Naive thymus-derived CD4-positive, alpha-beta T cell (primary cell): ENCODE measurements around the gene LIMA1. TPM values are rescaled to one million over a fixed set of nuclear protein-coding genes. Genes with fewer than 3 reads are reported as not detected.
"Not testable (repeated sequence)": the region's sequence is repeated elsewhere in the genome, so short reads cannot be mapped to it uniquely, and the experiment has no call there.

Source experiments
- ATAC-seq: fragments of 150-1000 bp; cut with Tn5 transposase; 2 replicates; pipeline ENCODE4 v1.10.0; 2021; ENCODE audit warnings: mild to moderate bottlenecking, moderate library complexity
- CTCF ChIA-PET: fragments of 350-600 bp; sonication (Branson Sonifier 250); formaldehyde crosslinking; loops from one replicate; lab custom pipeline; 2021; ENCODE audit warnings: antibody characterized with exemption; lab: Charles Lee
- POLR2A ChIA-PET: fragments of 350-600 bp; sonication (Branson Sonifier 250); formaldehyde crosslinking; loops from one replicate; lab custom pipeline; 2021; ENCODE audit warnings: antibody characterized with exemption, inconsistent platforms; lab: Charles Lee
- DNase-seq, 9 donors: peaks; one replicate each; pipeline versions ENCODE4 v3.0.0 to v3.0.0-alpha.2; 2020 to 2022; ENCODE audit warnings: mixed read lengths in 1 of 9
- H3K27ac ChIP-seq: one replicate; pipeline ENCODE4 v1.7.0; 2013; ENCODE audit warnings: mild to moderate bottlenecking, low read depth, low read length, moderate library complexity
- H3K27me3 ChIP-seq, 2 donors: one replicate each; pipeline ENCODE4 v1.7.0; 2013; ENCODE audit warnings: low read length in 2 of 2, mild to moderate bottlenecking in 2 of 2, moderate library complexity in 2 of 2; ENCODE audit not compliant: control insufficient read depth in 2 of 2, insufficient read depth in 2 of 2
- H3K36me3 ChIP-seq, 3 experiments: 1 replicate in 2 of 3; 2 replicates in 1 of 3; pipeline ENCODE4 v1.7.0; 2013; ENCODE audit warnings: low read length in 3 of 3, mild to moderate bottlenecking in 3 of 3, moderate library complexity in 1 of 3; ENCODE audit not compliant: insufficient read depth in 3 of 3, control insufficient read depth in 2 of 3
- H3K4me1 ChIP-seq, 2 donors: one replicate each; pipeline ENCODE4 v1.7.0; 2013; ENCODE audit warnings: low read length in 2 of 2, mild to moderate bottlenecking in 2 of 2, moderate library complexity in 1 of 2; ENCODE audit not compliant: control insufficient read depth in 2 of 2, insufficient read depth in 2 of 2
- H3K4me3 ChIP-seq: 2 replicates; pipeline ENCODE4 v1.7.0; 2013; ENCODE audit warnings: mild to moderate bottlenecking, low read length
- H3K9me3 ChIP-seq, 3 experiments: 1 replicate in 2 of 3; 2 replicates in 1 of 3; pipeline ENCODE4 v1.7.0; 2013; ENCODE audit warnings: low read length in 3 of 3; ENCODE audit not compliant: control insufficient read depth in 2 of 3
- H3K27ac Mint-ChIP-seq, 9 donors: one replicate each; pipeline ENCODE4 v1.8.0; 2020 to 2022; ENCODE audit warnings: mixed read lengths in 9 of 9, mild to moderate bottlenecking in 8 of 9, moderate library complexity in 5 of 9, inconsistent platforms in 2 of 9
- H3K27me3 Mint-ChIP-seq, 5 donors: one replicate each; pipeline ENCODE4 v1.8.0; 2021 to 2022; ENCODE audit warnings: mixed read lengths in 5 of 5, mild to moderate bottlenecking in 1 of 5
- H3K36me3 Mint-ChIP-seq, 5 donors: one replicate each; pipeline ENCODE4 v1.8.0; 2020 to 2022; ENCODE audit warnings: mixed read lengths in 5 of 5, mild to moderate bottlenecking in 3 of 5, inconsistent platforms in 1 of 5
- H3K4me1 Mint-ChIP-seq, 7 donors: one replicate each; pipeline ENCODE4 v1.8.0; 2020 to 2022; ENCODE audit warnings: mixed read lengths in 7 of 7, mild to moderate bottlenecking in 3 of 7, inconsistent platforms in 1 of 7
- H3K4me3 Mint-ChIP-seq, 10 donors: one replicate each; pipeline ENCODE4 v1.8.0; 2020 to 2022; ENCODE audit warnings: mild to moderate bottlenecking in 10 of 10, mixed read lengths in 10 of 10, moderate library complexity in 6 of 10, inconsistent platforms in 2 of 10
- H3K9me3 Mint-ChIP-seq, 11 donors: one replicate each; pipeline ENCODE4 v1.8.0; 2020 to 2022; ENCODE audit warnings: mixed read lengths in 11 of 11, mild to moderate bottlenecking in 4 of 11, inconsistent platforms in 1 of 11, moderate library complexity in 1 of 11
- intact Hi-C, 2 donors: fragments of 100-400 bp; cut with micrococcal nuclease; formaldehyde crosslinking; loops; one replicate each; pipeline ENCODE4 v1.15.1; 2023
- polyA plus RNA-seq, 2 donors: library from polyadenylated mRNA; unstranded; fragments of 300-500 nt; fragmentation: Illumina TruSeq; gene quantifications; one replicate each; pipeline ENCODE4 v1.2.3, GENCODE V29; 2021
- total RNA-seq, 6 experiments: library from RNA in 5 of 6; stranded (reverse) in 5 of 6; gene quantifications; 1 replicate in 5 of 6; 2 replicates in 1 of 6; pipeline ENCODE4 v1.2.3 and lab custom pipeline; 2021 to 2026

LIMA1 gene
- total and polyA plus RNA-seq, 7 experiments from 2014 or later: 5.4 to 33.6 (median 11.2) TPM

DNA sequence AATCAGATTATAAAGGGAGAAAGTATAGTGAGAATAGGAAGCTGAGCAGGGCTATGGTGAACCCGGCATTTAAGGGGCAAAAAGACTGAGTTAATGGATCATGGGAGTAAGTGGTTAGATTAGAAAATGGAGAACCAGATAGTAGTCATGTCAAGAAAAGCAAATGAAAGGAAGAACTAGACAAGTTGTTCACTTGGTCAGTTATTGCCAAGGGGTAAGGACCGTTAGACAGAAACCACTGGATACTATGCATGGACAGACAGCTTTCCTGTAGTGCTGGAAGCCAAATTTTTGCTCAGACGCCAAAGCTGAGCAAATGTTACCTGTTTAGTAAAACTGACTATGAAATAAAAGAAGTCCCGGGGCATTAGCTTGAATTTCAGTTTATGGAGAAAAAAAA is 3.8 kb downstream of the LIMA1 start:
- no peaks in the 10 kb centered on the region for H3K9me3 Mint-ChIP-seq
- H3K4me1 ChIP-seq: peaks cover 14 to 15% of the 10 kb centered on the region in 2 donors
- no peaks in the 10 kb centered on the region for H3K36me3 ChIP-seq
- DNase-seq (no peak), ATAC-seq (no peak)
- H3K4me3 Mint-ChIP-seq: no peak overlapping the region
- H3K27me3 Mint-ChIP-seq: peaks cover 0 to 29% (median 0%) of the 10 kb centered on the region in 5 donors
- POLR2A ChIA-PET: interaction anchor here (0.7 kb wide), 2 partner anchors 278 to 461 kb away, joined by 3 read pairs; no protein-coding TSS in a partner anchor
- peaks cover 16 to 32% (median 23%) of the 10 kb centered on the region in 7 donors for H3K4me1 Mint-ChIP-seq
- H3K4me3 ChIP-seq: no peak overlapping the region
- intact Hi-C loops: no loop called here
- H3K36me3 Mint-ChIP-seq: no peaks in the 10 kb centered on the region
- H3K27me3 ChIP-seq: no peaks in the 10 kb centered on the region
- H3K9me3 ChIP-seq: no peaks in the 10 kb centered on the region
- CTCF ChIA-PET: no interaction called here
- no peak overlapping the region for H3K27ac ChIP-seq
- no peak overlapping the region for H3K27ac Mint-ChIP-seq

DNA sequence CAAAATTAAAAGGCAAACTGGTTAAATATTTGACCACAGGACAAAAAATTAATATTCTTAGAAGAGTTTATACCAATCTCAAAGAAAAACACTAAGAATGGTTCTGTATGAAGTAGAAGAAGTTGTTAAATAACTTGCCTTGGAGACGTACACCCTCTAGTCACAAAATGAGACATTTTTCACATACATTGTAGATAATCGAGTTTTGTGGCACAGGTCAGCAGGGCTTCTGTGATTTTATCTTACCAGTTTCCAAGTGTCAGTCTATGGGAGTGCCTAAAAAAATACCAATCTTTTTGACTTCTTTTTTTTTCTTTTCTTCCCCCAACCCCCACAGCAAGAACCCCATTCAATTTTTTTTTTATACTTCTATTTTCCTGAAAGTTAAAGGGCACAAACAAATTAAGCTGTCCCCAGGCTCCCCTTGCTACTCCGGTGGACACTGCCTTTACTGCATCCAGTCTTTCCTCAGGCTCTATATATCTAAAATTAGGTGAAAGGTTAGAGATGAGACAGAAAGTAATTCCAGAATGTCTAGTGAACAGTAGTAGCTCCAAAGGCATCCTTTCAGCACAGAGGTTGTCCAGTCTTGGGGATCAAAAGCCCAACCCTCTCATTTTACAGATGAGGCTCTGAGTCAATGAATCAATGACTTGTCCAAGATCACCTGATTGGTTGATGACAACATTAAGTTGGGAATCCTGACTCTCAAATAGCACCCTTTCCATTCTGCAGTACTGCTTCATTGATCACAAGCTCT is 6.2 kb downstream of the LIMA1 start:
- Mint-ChIP-seq H3K4me1 (peaks cover 6 to 16% (median 10%) of the 10 kb centered on the region in 7 donors), H3K27me3 (peaks cover 0 to 20% (median 0%) of the 10 kb centered on the region in 5 donors), H3K27ac (peak overlapping the region in 1 of 9 donors; percentile 67), H3K36me3 (no peaks in the 10 kb centered on the region), H3K9me3 (no peaks in the 10 kb centered on the region), H3K4me3 (no peak overlapping the region)
- Histone ChIP-seq H3K4me3 (no peak overlapping the region), H3K9me3 (no peaks in the 10 kb centered on the region), H3K4me1 (peaks cover 0 to 6% of the 10 kb centered on the region in 2 donors), H3K36me3 (no peaks in the 10 kb centered on the region), H3K27ac (no peak overlapping the region), H3K27me3 (no peaks in the 10 kb centered on the region)
- POLR2A ChIA-PET: no interaction called here
- ATAC-seq (no peak), DNase-seq (no peak)
- intact Hi-C loops: no loop called here
- CTCF ChIA-PET: no interaction called here

DNA sequence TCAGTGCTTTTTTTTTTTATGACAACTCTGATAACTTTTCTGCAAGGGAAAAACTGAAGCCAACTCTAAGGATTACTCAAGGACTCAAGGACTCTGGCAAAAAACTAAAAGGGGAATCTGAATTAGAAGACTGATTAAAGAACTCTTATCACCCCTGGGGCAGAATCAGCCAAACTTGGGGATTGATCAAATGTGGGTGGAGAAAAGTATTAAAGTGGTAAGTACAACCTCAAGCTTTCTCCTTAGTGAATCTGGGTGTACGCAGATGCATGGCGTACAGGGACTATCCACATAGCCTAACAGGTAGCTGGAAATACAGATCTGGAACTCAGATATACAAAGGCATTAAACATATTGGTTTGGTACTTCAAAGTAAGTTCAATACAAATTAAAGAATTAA is 7.3 kb downstream of the LIMA1 start:
- no peak overlapping the region for H3K27ac ChIP-seq
- Mint-ChIP-seq H3K27me3 (peaks cover 0 to 9% (median 0%) of the 10 kb centered on the region in 5 donors), H3K27ac (peak overlapping the region in 2 of 9 donors; percentile 25 to 46), H3K36me3 (no peaks in the 10 kb centered on the region), H3K9me3 (no peaks in the 10 kb centered on the region), H3K4me3 (no peak overlapping the region), H3K4me1 (peaks cover 4 to 14% (median 9%) of the 10 kb centered on the region in 7 donors)
- H3K4me1 ChIP-seq: peaks cover 0 to 6% of the 10 kb centered on the region in 2 donors
- H3K27me3 ChIP-seq: no peaks in the 10 kb centered on the region
- no peak for DNase-seq
- ChIA-PET CTCF (interaction anchor here (0.6 kb wide), 1 partner anchor 798 kb away, joined by 4 read pairs; no protein-coding TSS in a partner anchor), POLR2A (interaction anchor here (0.7 kb wide), 1 partner anchor 706 kb away, joined by 4 read pairs; no protein-coding TSS in a partner anchor)
- no peaks in the 10 kb centered on the region for H3K9me3 ChIP-seq
- ATAC-seq: no peak
- intact Hi-C loops: no loop called here
- no peak overlapping the region for H3K4me3 ChIP-seq
- no peaks in the 10 kb centered on the region for H3K36me3 ChIP-seq

DNA sequence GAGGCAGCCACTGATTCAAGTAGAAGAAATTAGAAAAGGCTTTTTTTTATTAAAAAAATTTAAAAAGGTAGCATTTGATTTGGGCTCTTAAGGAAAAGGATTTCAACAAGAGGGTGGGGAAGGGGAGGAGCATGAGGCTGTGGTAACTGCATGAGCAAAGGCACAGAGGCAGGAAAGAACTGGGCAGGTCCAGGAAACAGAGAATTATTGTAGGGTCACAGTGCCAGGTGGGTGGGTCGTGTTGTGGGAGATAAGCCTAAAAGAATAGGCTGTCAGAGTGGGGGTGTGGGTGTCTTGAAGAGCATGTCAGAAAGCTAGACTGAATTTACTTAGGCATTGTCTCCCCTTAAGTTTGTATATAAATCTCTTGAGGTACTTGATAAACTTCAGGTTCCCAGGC is 7.8 kb downstream of the LIMA1 start:
- Mint-ChIP-seq H3K36me3 (no peaks in the 10 kb centered on the region), H3K4me1 (peaks cover 4 to 14% (median 9%) of the 10 kb centered on the region in 7 donors), H3K9me3 (no peaks in the 10 kb centered on the region), H3K27ac (peak overlapping the region in 4 of 9 donors; percentile 10 to 46 (median 19)), H3K27me3 (peaks cover 0 to 7% (median 0%) of the 10 kb centered on the region in 5 donors), H3K4me3 (no peak overlapping the region)
- ChIA-PET CTCF (interaction anchor here (0.6 kb wide), 1 partner anchor 798 kb away, joined by 4 read pairs; no protein-coding TSS in a partner anchor), POLR2A (interaction anchor here (0.7 kb wide), 1 partner anchor 705 kb away, joined by 4 read pairs; no protein-coding TSS in a partner anchor)
- DNase-seq (no peak), ATAC-seq (no peak)
- peaks cover 0 to 6% of the 10 kb centered on the region in 2 donors for H3K4me1 ChIP-seq
- no peak overlapping the region for H3K27ac ChIP-seq
- H3K36me3 ChIP-seq: no peaks in the 10 kb centered on the region
- H3K27me3 ChIP-seq: no peaks in the 10 kb centered on the region
- intact Hi-C loops: no loop called here
- H3K9me3 ChIP-seq: no peaks in the 10 kb centered on the region
- H3K4me3 ChIP-seq: no peak overlapping the region

DNA sequence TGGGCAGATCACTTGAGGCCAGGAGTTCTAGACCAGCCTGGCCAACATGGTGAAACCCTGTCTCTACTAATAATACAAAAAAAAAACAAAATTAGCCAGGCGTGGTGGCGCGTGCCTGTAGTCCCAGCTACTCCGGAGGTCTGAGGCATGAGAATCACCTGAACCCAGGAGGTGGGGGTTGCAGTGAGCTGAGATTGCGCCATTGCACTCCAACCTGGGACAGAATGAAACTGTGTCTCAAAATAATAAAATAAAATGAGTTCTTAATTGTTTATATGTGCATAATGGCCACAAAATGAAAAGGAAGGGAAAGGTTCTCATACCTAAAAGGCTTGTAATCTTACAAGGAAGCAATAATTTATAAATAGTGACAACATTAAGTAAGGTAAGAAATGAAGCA is 8.2 kb downstream of the LIMA1 start:
- Mint-ChIP-seq H3K27ac (peak overlapping the region in 1 of 9 donors; percentile 25), H3K4me1 (peaks cover 4 to 14% (median 9%) of the 10 kb centered on the region in 7 donors)
- H3K4me1 ChIP-seq, H3K27ac ChIP-seq, CTCF ChIA-PET, H3K27me3 ChIP-seq, H3K36me3 Mint-ChIP-seq, H3K9me3 ChIP-seq, H3K4me3 ChIP-seq, DNase-seq, intact Hi-C loops, H3K9me3 Mint-ChIP-seq, H3K36me3 ChIP-seq, ATAC-seq, H3K4me3 Mint-ChIP-seq, H3K27me3 Mint-ChIP-seq: not testable (repeated sequence)
- POLR2A ChIA-PET: interaction anchor here (0.6 to 1.0 kb wide), 3 partner anchors 9 to 219 kb away, joined by 3 to 4 read pairs (median 3); partner anchors contain the start of gene LIMA1

DNA sequence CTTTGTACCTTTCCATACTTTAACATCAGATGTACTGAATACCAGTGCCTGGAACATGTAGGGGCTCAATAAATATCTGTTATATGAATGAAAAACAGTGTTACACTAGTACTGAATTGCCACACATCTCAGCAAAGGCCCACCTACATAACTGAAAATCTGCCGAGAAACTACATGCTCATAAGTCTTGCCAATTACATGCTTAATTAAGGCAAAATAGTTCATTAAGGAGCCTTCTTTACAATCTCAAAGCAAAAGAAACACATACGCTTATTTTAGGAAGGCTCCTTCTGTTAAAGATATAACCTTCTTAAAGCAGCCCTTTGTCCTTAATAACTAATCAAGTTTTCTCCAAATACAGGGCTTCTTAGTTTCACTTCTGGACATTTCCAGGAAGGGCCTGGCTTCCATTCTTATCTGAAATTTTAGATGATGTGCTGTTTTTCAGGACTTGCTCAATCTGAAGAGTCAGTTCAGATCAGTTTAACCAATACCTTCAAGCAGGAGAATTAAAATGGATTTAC is 11.5 kb downstream of the LIMA1 start:
- Mint-ChIP-seq H3K4me3 (no peak overlapping the region), H3K9me3 (no peaks in the 10 kb centered on the region), H3K27me3 (no peaks in the 10 kb centered on the region), H3K36me3 (no peaks in the 10 kb centered on the region), H3K4me1 (peaks cover 4 to 14% (median 9%) of the 10 kb centered on the region in 7 donors), H3K27ac (no peak overlapping the region)
- Histone ChIP-seq H3K4me1 (peaks cover 0 to 6% of the 10 kb centered on the region in 2 donors), H3K9me3 (no peaks in the 10 kb centered on the region), H3K27ac (no peak overlapping the region), H3K36me3 (no peaks in the 10 kb centered on the region), H3K27me3 (no peaks in the 10 kb centered on the region), H3K4me3 (no peak overlapping the region)
- no peak for DNase-seq
- intact Hi-C loops: no loop called here
- ATAC-seq: no peak
- POLR2A ChIA-PET: no interaction called here
- CTCF ChIA-PET: no interaction called here
